Measurements from ENCODE around the gene MAOA. TPM values are rescaled to one million over a fixed set of nuclear protein-coding genes. Genes with fewer than 3 reads are reported as not detected.
"Not testable (repeated sequence)": the region's sequence is repeated elsewhere in the genome, so short reads cannot be mapped to it uniquely, and the experiment has no call there.

The MAOA gene
- total RNA-seq, result not detected

- Mint-ChIP-seq H3K4me3 (peak within 1 kb of the TSS; percentile 83), H3K27me3 (ENCODE audit: low read depth) (peaks cover 13% of the 10 kb centered on the region), H3K27ac (peak within 1 kb of the TSS; percentile 63), H3K9me3 (ENCODE audit: insufficient read depth) (no peaks in the 10 kb centered on the region), H3K36me3 (ENCODE audit: low read depth) (no peaks in the 10 kb centered on the region), H3K4me1 (ENCODE audit: low read depth) (peaks cover 8% of the 10 kb centered on the region)
- CTCF ChIA-PET, result no interaction called here
- POLR2A ChIA-PET, result no interaction called here
- DNase-seq (peak; percentile 26), ATAC-seq (no peak)
Measured at GRCh38 chrX:43656005-43656494, at the start of gene MAOA. TSS of gene MAOA (plus strand) at chrX:43656299. CDS start at chrX:43656342, 43 bp downstream.

- no peaks in the 10 kb centered on the region for H3K36me3 Mint-ChIP-seq (ENCODE audit: low read depth)
- H3K4me1 Mint-ChIP-seq (ENCODE audit: low read depth), result no peaks in the 10 kb centered on the region
- no peak for ATAC-seq
- no peaks in the 10 kb centered on the region for H3K9me3 Mint-ChIP-seq (ENCODE audit: insufficient read depth)
- DNase-seq, result no peak
- H3K4me3 Mint-ChIP-seq, result no peak overlapping the region
- H3K27me3 Mint-ChIP-seq (ENCODE audit: low read depth), result no peaks in the 10 kb centered on the region
- ChIA-PET CTCF (no interaction called here), POLR2A (no interaction called here)
- H3K27ac Mint-ChIP-seq, result no peak overlapping the region
Measured at GRCh38 chrX:43612400-43612799, 43.7 kb upstream of the MAOA start.

- DNase-seq (no peak), ATAC-seq (no peak)
- no peaks in the 10 kb centered on the region for H3K27me3 Mint-ChIP-seq (ENCODE audit: low read depth)
- CTCF ChIA-PET, result no interaction called here
- H3K36me3 Mint-ChIP-seq (ENCODE audit: low read depth), result no peaks in the 10 kb centered on the region
- H3K4me1 Mint-ChIP-seq (ENCODE audit: low read depth), result no peaks in the 10 kb centered on the region
- no peak overlapping the region for H3K27ac Mint-ChIP-seq
- H3K9me3 Mint-ChIP-seq (ENCODE audit: insufficient read depth), result no peaks in the 10 kb centered on the region
- H3K4me3 Mint-ChIP-seq, result no peak overlapping the region
- POLR2A ChIA-PET, result no interaction called here
Measured at GRCh38 chrX:43615660-43616059, 40.4 kb upstream of the MAOA start.

- no peaks in the 10 kb centered on the region for H3K27me3 Mint-ChIP-seq (ENCODE audit: low read depth)
- no peaks in the 10 kb centered on the region for H3K4me1 Mint-ChIP-seq (ENCODE audit: low read depth)
- no peaks in the 10 kb centered on the region for H3K9me3 Mint-ChIP-seq (ENCODE audit: insufficient read depth)
- ATAC-seq (no peak), DNase-seq (no peak)
- ChIA-PET CTCF (no interaction called here), POLR2A (no interaction called here)
- H3K27ac Mint-ChIP-seq, result no peak overlapping the region
- no peak overlapping the region for H3K4me3 Mint-ChIP-seq
- no peaks in the 10 kb centered on the region for H3K36me3 Mint-ChIP-seq (ENCODE audit: low read depth)
Measured at GRCh38 chrX:43618366-43619205, 37.5 kb upstream of the MAOA start.

- CTCF ChIA-PET; ATAC-seq; H3K4me3 Mint-ChIP-seq; DNase-seq; H3K4me1 Mint-ChIP-seq (ENCODE audit: low read depth); H3K27me3 Mint-ChIP-seq (ENCODE audit: low read depth); H3K36me3 Mint-ChIP-seq (ENCODE audit: low read depth); POLR2A ChIA-PET; H3K9me3 Mint-ChIP-seq (ENCODE audit: insufficient read depth); H3K27ac Mint-ChIP-seq: not testable (repeated sequence)
Measured at GRCh38 chrX:43619861-43620260, 36.2 kb upstream of the MAOA start.

GRCh38 chrX:43627147-43627546 is 29.0 kb upstream of the MAOA start:
- no peaks in the 10 kb centered on the region for H3K9me3 Mint-ChIP-seq (ENCODE audit: insufficient read depth)
- ChIA-PET POLR2A (no interaction called here), CTCF (no interaction called here)
- H3K4me1 Mint-ChIP-seq (ENCODE audit: low read depth), result no peaks in the 10 kb centered on the region
- H3K36me3 Mint-ChIP-seq (ENCODE audit: low read depth), result no peaks in the 10 kb centered on the region
- H3K27me3 Mint-ChIP-seq (ENCODE audit: low read depth), result no peaks in the 10 kb centered on the region
- DNase-seq, result no peak
- ATAC-seq, result no peak
- no peak overlapping the region for H3K27ac Mint-ChIP-seq
- H3K4me3 Mint-ChIP-seq, result no peak overlapping the region

GRCh38 chrX:43627669-43628068 is 28.4 kb upstream of the MAOA start:
- POLR2A ChIA-PET, result no interaction called here
- Mint-ChIP-seq H3K36me3 (ENCODE audit: low read depth) (no peaks in the 10 kb centered on the region), H3K27ac (no peak overlapping the region), H3K4me1 (ENCODE audit: low read depth) (no peaks in the 10 kb centered on the region), H3K4me3 (no peak overlapping the region), H3K27me3 (ENCODE audit: low read depth) (no peaks in the 10 kb centered on the region), H3K9me3 (ENCODE audit: insufficient read depth) (no peaks in the 10 kb centered on the region)
- CTCF ChIA-PET, result no interaction called here
- DNase-seq (no peak), ATAC-seq (no peak)

- ChIA-PET CTCF (no interaction called here), POLR2A (no interaction called here)
- no peak for ATAC-seq
- Mint-ChIP-seq H3K4me1 (ENCODE audit: low read depth) (no peaks in the 10 kb centered on the region), H3K4me3 (no peak overlapping the region), H3K27ac (no peak overlapping the region), H3K27me3 (ENCODE audit: low read depth) (no peaks in the 10 kb centered on the region), H3K9me3 (ENCODE audit: insufficient read depth) (no peaks in the 10 kb centered on the region), H3K36me3 (ENCODE audit: low read depth) (no peaks in the 10 kb centered on the region)
- no peak for DNase-seq
Measured at GRCh38 chrX:43629229-43629628, 26.9 kb upstream of the MAOA start.

- Mint-ChIP-seq H3K4me1 (ENCODE audit: low read depth) (no peaks in the 10 kb centered on the region), H3K27me3 (ENCODE audit: low read depth) (no peaks in the 10 kb centered on the region), H3K27ac (no peak overlapping the region), H3K9me3 (ENCODE audit: insufficient read depth) (no peaks in the 10 kb centered on the region), H3K4me3 (no peak overlapping the region), H3K36me3 (ENCODE audit: low read depth) (no peaks in the 10 kb centered on the region)
- DNase-seq, result no peak
- ChIA-PET POLR2A (no interaction called here), CTCF (no interaction called here)
- no peak for ATAC-seq
Measured at GRCh38 chrX:43631841-43632240, 24.3 kb upstream of the MAOA start.

- Mint-ChIP-seq H3K4me1 (ENCODE audit: low read depth) (no peaks in the 10 kb centered on the region), H3K27ac (no peak overlapping the region), H3K27me3 (ENCODE audit: low read depth) (no peaks in the 10 kb centered on the region), H3K4me3 (no peak overlapping the region), H3K9me3 (ENCODE audit: insufficient read depth) (no peaks in the 10 kb centered on the region), H3K36me3 (ENCODE audit: low read depth) (no peaks in the 10 kb centered on the region)
- ATAC-seq, result no peak
- DNase-seq, result no peak
- ChIA-PET CTCF (no interaction called here), POLR2A (no interaction called here)
Measured at GRCh38 chrX:43633081-43633480, 23.0 kb upstream of the MAOA start.

- H3K27ac Mint-ChIP-seq, result no peak overlapping the region
- POLR2A ChIA-PET, result no interaction called here
Measured at GRCh38 chrX:43633757-43634156, 22.3 kb upstream of the MAOA start.

GRCh38 chrX:43640482-43640881 is 15.6 kb upstream of the MAOA start:
- no peak overlapping the region for H3K27ac Mint-ChIP-seq
- no peaks in the 10 kb centered on the region for H3K27me3 Mint-ChIP-seq (ENCODE audit: low read depth)
- DNase-seq, result no peak
- H3K36me3 Mint-ChIP-seq (ENCODE audit: low read depth), result no peaks in the 10 kb centered on the region
- no peak for ATAC-seq
- CTCF ChIA-PET, result no interaction called here
- H3K4me3 Mint-ChIP-seq, result no peak overlapping the region
- H3K9me3 Mint-ChIP-seq (ENCODE audit: insufficient read depth), result no peaks in the 10 kb centered on the region
- H3K4me1 Mint-ChIP-seq (ENCODE audit: low read depth), result no peaks in the 10 kb centered on the region
- POLR2A ChIA-PET, result no interaction called here

More at GRCh38 chrX:43633757-43634156, 22.3 kb upstream of the MAOA start:
- DNase-seq (no peak), ATAC-seq (no peak)
- Mint-ChIP-seq H3K27me3 (ENCODE audit: low read depth) (no peaks in the 10 kb centered on the region), H3K4me1 (ENCODE audit: low read depth) (no peaks in the 10 kb centered on the region), H3K36me3 (ENCODE audit: low read depth) (no peaks in the 10 kb centered on the region), H3K9me3 (ENCODE audit: insufficient read depth) (no peaks in the 10 kb centered on the region), H3K4me3 (no peak overlapping the region)
- CTCF ChIA-PET, result no interaction called here

GRCh38 chrX:43641691-43642090 is 14.4 kb upstream of the MAOA start:
- CTCF ChIA-PET, result no interaction called here
- Mint-ChIP-seq H3K27me3 (ENCODE audit: low read depth) (no peaks in the 10 kb centered on the region), H3K4me3 (no peak overlapping the region), H3K4me1 (ENCODE audit: low read depth) (no peaks in the 10 kb centered on the region), H3K9me3 (ENCODE audit: insufficient read depth) (no peaks in the 10 kb centered on the region), H3K36me3 (ENCODE audit: low read depth) (no peaks in the 10 kb centered on the region), H3K27ac (no peak overlapping the region)
- ATAC-seq (no peak), DNase-seq (no peak)
- POLR2A ChIA-PET, result no interaction called here

Measured in activated CD8-positive, alpha-beta T cell treated with anti-CD3 and anti-CD28 coated beads, Interleukin-2, amount 10 ng/mL, durations not matched to agents 7 days and 5 days (primary cell).